GM18868 (cell line): ENCODE measurements around the gene ANO2.

Experiments used
- ATAC-seq: cut with Tn5 transposase; IDR thresholded peaks from one replicate; pipeline ENCODE4 v1.9.1; 2021; ENCODE audit warnings: mild to moderate bottlenecking, moderate library complexity; ENCODE audit not compliant: unreplicated experiment

ANO2 gene

DNA sequence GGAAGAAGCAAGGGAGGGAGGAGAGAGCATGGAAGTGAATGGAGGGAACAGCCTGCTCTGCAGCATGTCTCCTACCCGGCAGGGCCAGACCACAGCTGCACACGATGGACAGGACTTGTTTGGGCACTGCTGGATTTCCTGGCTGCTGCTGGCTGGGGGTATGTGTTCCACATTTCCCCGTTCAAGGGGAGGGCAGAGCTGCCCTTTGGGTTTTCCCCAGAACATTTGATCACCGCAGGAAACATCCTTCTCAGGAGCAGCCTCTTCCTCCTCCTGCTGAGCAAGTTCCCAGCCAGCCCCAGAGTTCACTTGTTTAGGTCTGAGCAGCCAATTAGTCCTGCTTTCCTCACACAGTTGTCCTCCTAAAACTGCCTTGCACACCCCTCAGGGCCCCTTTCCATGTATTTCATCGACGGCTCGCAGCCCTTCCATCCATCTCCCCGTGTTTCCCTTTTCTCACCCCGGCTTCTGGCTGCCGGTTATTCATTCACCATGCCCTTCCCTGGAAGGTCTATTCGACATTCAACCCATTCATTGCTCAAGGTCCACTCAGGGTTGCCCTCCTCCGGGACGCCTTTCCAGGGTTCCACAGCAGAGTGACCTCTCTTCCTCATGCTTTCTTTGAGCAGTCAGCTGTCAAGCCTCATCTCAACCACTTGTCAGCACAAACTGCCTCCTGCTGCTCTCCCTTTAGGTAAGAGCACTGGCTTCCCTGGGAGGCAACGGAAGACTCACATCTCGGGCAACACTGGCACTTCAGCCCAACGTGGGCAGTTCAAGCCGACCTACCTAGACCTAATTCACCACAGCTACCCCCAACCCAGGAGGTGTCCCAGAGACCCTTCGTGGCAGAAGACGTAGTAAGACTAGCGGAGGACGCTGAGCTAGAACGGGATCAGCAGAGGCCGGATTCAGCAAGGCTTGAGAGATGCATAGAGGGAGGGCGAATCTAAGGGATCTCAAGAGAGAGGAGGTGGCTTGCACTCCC is 20.1 kb upstream of the ANO2 start:
- ATAC-seq: no peak

DNA sequence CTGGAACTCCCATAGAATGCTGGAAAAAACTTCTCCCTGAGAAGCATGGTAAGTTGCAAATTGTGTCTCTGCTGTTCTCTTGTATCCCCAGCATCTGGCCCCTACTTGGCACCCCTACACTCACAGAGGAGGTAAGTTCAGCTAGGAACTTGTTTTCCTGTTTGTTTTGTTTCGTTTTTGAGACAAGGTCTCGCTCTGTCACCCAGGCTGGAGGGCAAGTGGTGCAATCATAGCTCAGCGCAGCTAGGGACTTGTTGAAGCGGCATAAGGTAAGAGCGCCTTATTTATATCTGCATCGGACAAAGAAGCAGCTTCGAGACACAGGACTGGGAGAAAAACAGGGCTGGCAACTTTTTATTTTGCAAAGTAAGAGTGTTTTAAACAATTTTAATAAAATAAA is 18.5 kb upstream of the ANO2 start:
- ATAC-seq: no peak

DNA sequence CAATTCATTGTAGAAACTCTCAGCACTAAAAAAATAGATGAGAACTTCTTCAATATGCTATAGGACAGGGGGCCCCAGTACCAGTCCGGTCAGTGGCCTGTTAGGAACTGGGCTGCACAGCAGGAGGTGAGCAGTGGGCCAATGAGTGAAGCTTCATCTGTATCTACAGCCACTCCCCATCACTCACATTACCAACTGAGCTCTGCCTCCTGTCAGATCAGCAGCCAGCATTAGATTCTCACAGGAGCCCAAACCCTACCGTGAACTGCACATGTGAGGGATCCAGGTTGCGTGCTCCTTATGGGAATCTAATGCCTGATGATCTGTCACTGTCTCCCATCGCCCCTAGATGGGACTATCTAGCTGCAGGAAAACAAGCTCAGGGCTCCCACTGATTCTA is 15.7 kb upstream of the ANO2 start:
- ATAC-seq: no peak

DNA sequence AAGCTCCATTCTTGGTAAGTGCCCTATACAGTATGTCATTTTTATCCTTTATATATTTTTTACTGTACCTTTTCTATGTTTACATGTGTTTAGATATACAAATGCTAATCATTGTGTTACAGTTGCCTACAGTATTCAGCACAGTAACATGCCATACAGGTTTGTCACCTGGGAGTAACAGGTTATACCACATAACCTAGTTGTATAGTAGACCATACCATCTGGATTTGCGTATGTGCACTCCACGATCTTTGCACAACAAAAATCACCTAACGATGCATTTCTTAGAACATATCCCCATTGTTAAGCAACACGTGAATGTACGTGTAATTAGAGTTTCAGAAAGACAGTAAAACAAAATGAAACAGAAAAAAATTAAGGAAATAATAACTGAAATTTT is 11.9 kb upstream of the ANO2 start:
- ATAC-seq: no peak

DNA sequence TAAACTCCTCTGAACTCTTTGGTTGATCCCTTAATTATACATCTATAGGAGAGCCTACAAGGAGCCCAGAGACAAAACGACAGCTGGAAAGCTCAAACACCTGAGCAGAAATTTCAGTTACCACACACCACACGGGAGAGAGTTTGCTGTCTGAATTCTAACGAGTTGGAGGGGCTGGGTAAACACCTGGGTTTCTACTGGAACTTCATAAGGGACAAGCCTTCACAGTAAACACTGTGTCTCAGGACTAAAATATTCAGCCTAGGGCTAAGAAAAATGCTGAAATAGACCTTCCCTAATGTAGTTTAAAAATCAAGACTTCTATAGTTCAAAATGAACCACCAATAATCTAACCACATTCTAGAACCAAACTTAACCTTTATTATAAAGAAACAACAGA is 9.6 kb upstream of the ANO2 start:
- no peak for ATAC-seq

DNA sequence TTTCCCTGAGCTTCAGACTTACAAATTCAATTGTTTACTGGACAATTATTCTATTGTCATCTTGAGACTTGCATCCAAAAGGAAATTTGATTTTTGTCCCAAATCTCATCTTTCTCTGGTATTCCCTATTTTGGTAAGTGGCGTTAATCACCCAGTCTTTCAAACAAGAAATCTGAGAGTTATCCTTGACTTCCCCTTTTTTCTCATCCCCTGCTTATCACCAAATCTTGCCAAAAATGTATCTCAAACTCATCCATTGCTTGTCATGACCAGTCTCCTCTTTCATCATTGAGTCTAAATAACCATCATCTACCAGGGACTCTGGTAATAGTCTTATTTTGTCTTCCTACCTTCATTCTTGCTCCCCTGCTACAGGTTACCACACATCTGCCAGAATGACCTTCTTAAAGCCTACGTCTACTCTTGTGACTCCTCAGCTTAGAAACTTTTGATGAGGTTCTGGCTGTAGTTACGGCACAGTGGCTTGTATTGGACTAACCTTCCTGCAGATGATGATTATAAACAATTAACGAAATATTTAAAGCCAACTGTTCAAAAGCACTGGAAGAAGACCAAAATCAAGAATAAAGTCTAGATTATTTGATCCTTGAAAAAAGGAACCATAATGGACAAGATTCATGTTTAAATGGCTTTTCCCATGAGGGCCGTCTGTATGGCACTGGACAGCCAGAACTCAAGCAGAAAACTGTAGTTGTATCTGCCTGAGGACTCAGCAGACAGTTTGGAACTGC is 9.0 kb upstream of the ANO2 start:
- ATAC-seq: no peak

DNA sequence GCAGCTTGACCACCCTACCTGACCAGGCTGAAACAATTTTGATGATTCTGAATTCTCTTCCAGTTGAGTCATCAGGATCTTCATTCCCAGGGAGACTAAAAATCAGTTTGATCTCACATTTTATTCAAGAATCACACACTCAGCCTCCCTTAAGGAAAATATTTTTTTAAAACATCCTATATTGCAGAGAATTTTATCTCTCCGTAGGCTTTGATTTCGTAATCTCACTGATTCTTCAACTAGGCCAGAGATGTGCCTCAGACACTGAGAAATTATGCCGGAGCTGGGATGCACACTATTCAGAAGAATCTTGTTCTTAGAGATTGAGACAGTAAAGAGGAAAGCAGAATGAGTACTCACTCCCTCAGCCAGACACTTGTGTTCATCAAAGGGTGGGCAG is 7.0 kb upstream of the ANO2 start:
- ATAC-seq: no peak

DNA sequence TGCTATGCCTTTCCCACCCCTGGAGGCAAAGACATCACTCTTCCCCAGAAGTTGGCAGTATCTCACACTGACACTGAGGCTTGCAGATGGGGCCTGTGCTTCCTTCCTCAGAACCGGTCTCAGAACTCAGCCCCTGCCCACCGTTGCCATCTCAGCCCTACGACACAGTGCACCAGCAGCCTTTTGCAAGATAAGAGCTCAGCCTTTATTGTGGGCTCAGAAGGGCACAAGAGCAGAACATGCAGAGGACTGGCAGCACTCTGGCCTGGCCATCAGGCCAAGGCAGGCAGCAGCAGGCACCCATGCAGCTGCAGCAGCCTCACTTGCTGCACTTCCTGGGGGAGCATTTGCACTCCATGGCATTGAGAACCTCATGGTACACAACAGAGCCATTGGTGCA is 3.6 kb upstream of the ANO2 start:
- no peak for ATAC-seq

DNA sequence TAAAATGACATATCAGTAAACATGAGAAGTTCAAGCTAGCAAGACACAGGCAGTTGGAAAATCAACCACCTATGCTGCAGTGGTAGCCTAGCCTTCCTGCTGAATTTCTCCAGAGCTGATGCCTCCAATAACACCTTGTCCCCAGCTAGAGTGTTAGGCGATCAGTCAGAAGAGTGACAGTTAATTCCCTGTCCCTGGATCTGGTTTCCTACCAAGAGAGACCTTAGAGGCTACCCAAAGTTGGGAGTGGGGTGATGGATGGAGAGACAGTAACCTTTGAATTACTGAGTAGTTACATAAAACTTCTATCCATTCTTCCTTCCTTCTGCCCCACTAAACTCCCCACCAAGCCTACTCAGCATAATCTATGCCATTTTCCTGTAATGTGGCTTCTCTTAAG is 1.9 kb upstream of the ANO2 start:
- ATAC-seq: no peak

DNA sequence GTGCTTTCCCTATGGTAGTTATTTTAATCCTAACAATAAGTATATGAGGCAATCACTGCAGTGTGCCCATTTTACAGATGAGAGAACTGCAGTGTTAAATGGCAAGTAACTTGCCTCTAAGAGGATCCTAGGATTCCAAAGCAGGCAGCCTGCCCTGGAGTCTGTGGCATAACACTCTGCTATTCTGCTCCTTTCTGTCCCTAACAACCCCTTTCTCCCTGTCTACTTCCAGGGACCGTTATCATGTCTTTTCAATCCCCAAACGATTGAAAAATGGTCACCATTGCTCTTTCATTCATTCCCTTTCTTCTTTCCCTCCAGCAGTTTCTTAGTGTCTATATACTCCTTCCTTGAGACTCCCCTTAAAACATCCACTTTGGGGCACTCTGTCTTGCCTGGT is 1.3 kb upstream of the ANO2 start:
- ATAC-seq: no peak

DNA sequence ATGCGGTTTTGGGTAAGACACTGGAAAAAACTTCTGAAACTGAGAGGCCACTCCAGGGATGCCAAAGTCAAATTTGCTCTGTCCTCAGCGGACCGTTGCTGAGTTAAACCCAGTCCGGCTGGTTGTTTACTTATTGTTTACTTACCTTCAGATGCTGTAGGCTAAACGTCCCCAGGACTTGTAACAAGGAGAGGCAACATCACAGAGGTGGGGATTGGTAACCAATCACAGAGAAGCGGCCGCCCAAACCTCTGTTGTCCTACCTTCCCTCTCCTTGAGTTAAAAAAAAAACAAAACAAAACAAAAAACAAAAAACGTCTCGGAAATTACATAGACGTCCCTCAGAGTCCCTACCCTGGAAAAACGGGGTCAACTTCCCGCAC is 380 bp downstream of the ANO2 start:
- no peak for ATAC-seq

DNA sequence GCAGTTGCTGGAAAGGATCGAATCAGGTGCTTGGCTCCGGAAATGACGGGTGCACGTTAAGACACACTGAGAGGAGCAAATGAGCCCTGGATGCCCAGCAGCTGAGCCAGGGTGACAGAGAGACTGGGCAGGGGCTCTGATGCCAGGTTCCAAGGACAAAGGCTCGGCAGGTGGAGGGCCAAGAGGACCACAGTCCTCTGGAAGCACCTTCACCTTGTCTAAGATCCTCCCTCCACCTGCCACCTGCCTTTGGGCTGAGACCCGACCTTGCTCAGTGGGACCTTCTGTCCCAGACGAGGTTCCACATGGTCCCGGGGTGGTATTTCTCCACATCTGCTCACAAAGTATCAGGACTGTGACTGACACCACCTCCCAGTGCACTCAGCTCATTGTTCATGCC is 1.0 kb downstream of the ANO2 start:
- no peak for ATAC-seq

DNA sequence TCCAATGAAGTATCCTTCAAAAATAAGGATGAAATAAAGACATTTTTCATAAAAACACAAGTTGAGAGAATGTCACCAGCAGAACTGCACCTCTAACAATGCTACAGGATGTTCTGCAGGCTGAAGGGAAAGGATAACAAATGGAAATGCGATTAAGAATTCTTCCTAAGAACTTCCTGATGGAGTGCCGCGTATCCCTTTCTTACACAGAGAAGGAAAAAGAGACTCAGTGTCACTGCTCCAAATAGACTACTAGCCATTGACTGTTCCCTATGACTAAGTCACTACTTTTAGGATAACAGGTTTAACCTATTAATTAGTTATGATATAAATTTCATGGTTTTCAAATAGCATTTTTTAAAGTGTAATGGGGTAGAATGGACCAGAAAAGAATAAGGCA is 3.2 kb downstream of the ANO2 start:
- ATAC-seq: no peak

DNA sequence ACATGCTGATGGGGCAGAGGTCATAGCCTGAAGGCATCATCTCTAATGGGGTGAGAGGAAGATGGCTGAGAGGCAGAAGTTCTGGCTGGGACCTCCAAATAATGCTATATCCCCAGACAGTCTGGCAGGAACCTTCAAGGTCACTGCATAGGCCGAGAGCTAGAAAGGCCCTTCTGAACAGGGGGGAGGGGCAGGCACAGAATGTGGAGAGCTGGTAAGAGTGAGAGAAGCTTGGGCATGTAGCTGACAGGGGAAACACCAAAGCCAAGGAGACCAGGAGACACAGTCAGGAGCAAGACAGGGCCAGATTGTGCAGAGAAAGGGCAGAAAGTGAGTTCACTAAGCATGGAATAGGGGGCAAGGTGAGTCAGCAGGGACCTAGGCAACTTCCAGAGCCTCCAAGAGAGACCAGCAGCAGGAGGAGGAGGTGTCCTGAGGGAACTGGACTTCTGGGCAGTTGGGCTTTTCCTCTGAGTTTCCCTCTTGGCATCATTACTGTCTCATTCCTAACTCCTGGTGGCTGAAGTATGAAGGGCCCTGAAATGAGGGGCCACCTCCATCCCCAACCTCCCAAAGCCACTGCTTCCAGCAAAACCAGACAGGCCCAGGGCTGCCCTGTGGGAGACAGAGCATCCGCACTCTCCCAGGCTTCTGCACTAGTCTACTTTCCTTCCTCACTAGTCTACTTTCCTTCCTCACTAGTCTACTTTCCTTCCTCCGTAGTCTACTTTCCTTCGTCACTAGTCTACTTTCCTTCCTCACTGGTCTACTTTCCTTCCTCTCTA is 17.1 kb downstream of the ANO2 start:
- no peak for ATAC-seq

DNA sequence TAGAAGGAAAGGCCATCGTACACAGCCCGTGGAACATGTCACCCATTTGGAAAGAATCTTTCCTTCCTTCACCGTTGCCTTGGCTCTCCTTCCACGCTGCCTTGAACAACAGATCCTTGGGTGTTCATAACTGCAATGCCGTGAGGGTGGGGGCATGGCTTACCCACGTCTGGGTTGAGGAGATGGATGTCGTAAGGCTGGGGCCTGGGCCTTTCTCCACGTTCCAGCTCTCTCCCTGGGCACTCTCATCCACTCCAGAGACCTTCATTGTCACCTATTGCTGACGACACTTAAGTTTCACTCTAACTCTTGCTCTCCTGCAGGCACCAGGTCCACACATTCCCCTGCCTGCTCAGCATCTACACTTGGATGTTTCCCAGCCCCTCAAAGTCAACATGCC is 19.4 kb downstream of the ANO2 start:
- ATAC-seq: no peak

DNA sequence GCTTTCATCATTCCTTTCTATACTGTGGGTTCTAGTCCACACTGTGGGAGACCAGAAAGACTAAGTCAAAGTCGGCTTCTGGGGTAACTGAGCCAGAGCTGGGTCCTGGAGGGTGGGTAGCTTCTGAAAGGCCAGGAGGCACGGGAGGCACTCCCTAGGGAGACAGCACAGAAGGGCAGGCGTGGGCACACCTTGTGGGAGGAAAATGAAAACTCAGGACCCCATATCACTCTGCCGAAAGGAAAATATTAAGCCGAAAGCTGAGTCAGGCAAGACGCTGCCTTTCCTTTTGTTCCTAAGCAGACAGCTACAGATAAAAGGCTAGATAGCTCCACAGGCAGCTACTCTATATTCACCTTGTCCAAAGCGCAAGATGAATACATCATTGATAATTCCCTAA is 20.7 kb downstream of the ANO2 start:
- no peak for ATAC-seq

DNA sequence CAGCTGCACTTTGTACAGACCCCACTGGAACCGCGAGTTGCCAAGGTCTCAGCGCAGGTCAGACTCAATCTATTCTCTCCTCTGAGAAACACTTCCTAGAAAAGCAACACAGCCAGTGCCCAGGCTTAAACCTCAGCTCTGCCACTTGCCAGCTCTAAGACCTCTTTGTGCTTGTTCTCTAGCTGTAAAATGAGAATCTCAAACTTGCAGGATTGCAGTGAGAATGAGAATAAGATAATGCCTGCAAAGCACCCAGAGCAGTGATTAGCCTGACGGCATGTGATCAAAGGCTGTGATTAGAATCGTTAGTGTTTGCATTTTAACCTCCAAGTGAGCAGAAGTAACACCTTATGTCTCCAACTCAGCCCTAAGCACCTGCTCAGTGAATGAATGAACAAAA is 21.3 kb downstream of the ANO2 start:
- no peak for ATAC-seq

DNA sequence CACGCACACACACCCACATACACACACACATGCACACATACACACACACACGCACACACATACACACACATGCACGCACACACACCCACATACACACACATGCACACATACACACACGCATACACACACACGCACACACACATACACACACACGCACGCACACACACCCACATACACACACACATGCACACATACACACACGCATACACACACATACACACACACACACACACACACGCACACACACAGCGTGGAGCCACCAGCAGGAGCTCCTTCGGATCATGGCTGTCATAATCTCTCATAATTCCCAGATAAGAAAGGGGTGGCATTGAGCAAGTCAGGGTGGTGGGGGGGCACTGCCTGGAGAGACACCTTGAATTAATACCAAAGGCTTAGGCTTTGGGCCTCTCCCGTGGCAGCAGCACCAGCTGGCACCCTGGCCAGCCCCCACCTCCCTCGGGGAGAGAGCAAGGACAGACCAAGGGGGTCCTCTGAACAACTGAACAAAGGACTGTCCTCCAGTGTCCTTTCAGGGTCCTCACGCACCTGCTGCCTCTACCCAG is 21.9 kb downstream of the ANO2 start:
- no peak for ATAC-seq

DNA sequence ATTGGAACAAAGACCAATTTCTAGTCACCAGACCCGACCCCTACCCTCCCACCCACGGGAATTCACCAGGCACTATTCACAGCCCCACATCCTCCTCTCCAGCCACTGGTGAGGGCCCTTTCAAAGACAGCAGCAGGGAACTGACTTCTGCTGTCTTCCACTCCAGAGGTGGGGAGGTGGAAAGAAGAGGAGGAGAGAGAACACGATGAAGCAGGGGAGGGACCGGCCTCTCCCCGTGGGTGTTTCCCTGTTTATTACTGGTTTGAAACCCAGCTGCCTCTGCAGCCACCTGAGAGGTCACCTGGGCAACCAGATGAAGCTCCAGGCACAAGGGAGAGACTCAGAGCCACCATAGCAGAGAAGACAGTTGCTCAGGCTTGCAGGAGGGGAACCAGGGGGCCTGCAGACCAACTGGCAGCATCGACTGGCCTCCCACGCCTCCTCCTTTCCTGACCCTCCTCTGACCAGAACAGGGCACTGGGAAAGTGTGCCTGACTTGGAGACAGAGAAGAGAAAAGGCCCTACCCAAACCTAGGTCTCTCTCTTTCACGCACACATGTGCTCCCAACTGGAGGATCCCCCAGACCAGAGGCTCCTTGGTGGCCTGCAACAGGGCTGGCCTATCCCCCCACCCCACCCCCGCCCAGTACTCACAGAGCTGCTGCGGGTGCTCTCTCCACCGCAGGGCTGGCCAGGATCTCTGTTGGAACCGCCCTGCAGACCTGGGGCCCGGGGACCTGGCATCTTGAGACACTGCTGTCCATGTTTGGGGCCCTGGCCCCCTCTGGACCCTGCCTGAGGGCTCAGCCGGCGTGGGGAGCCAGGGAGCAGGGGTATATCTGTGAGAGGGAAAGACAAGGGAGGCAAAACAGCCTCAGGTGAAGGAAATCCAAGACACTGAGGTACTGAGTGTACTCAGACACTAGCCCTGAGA is 22.8 kb downstream of the ANO2 start:
- no peak for ATAC-seq
